HG03095 (cell line): Measurements from ENCODE around the gene PPP1R9B.

Experiments used
- ATAC-seq: cut with Tn5 transposase; IDR thresholded peaks from one replicate; pipeline ENCODE4 v1.9.1; 2021; ENCODE audit warnings: moderate library complexity; ENCODE audit not compliant: unreplicated experiment

PPP1R9B gene

GRCh38 chr17:50188531-50188920, 38.0 kb upstream of the PPP1R9B start:
- no peak for ATAC-seq

GRCh38 chr17:50187751-50188530, 37.5 kb upstream of the PPP1R9B start:
- no peak for ATAC-seq

- no peak for ATAC-seq
These were observed 36.9 kb upstream of the PPP1R9B start for GRCh38 chr17:50187394-50187725.

GRCh38 chr17:50186661-50187393, 36.4 kb upstream of the PPP1R9B start:
- ATAC-seq = no peak

GRCh38 chr17:50185631-50186471, 35.4 kb upstream of the PPP1R9B start:
- no peak for ATAC-seq

- ATAC-seq = no peak
These were observed 34.3 kb upstream of the PPP1R9B start for GRCh38 chr17:50184611-50185398.

- no peak for ATAC-seq
These were observed 33.6 kb upstream of the PPP1R9B start for GRCh38 chr17:50184064-50184463.

- no peak for ATAC-seq
These were observed 33.0 kb upstream of the PPP1R9B start for GRCh38 chr17:50183421-50183994.

GRCh38 chr17:50182783-50183420, 32.4 kb upstream of the PPP1R9B start:
- ATAC-seq = no peak

GRCh38 chr17:50181591-50182560, 31.4 kb upstream of the PPP1R9B start:
- no peak for ATAC-seq

GRCh38 chr17:50181144-50181543, 30.7 kb upstream of the PPP1R9B start:
- ATAC-seq = no peak

- no peak for ATAC-seq
These were observed 30.1 kb upstream of the PPP1R9B start for GRCh38 chr17:50180620-50181019.

GRCh38 chr17:50180111-50180510, 29.6 kb upstream of the PPP1R9B start:
- no peak for ATAC-seq

GRCh38 chr17:50177983-50178834, 27.7 kb upstream of the PPP1R9B start:
- no peak for ATAC-seq

GRCh38 chr17:50177476-50177875, 27.0 kb upstream of the PPP1R9B start:
- ATAC-seq = no peak

- ATAC-seq = no peak
These were observed 26.3 kb upstream of the PPP1R9B start for GRCh38 chr17:50176559-50177357.
